Neural progenitor cell (in vitro differentiated cells): ENCODE data around the gene MGLL.

Experiments used
- EZH2 ChIP-seq: fragments of 200-600 bp; sonication (generic); IDR thresholded peaks from 2 replicates; pipeline ENCODE4 v1.6.1; 2017; ENCODE audit warnings: antibody characterized with exemption, mild to moderate bottlenecking, moderate library complexity
- EZH2phosphoT487 ChIP-seq: fragments of 200-600 bp; sonication (generic); IDR thresholded peaks from 2 replicates; pipeline ENCODE4 v1.6.1; 2017; ENCODE audit warnings: antibody characterized with exemption
- TF ChIP-seq, protein P1 (sequence below): fragments of 200-600 bp; sonication (generic); IDR thresholded peaks from 2 replicates; pipeline ENCODE4 v1.5.1; 2017; ENCODE audit warnings: antibody characterized with exemption, mild to moderate bottlenecking

DNA sequence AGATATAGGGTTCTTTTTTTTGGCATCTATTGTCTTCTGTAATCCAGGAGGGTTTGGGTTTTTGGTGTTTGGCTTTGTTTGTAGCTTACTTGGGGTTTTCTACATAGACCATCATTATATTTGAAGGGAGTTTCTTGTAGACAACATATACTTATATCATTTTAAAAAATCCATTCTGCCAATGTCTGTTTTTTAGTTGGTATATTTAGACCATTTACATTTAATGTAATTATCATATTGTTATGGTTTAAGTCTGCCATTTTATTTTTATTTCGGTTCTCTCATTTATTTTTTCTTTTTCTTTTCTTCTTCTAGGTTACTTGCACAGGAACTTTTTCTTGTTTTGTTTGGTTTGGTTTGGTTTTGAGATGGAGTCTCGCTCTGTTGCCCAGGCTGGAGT, 5.5 kb upstream of the MGLL start:
- TF ChIP-seq, protein P1, sequence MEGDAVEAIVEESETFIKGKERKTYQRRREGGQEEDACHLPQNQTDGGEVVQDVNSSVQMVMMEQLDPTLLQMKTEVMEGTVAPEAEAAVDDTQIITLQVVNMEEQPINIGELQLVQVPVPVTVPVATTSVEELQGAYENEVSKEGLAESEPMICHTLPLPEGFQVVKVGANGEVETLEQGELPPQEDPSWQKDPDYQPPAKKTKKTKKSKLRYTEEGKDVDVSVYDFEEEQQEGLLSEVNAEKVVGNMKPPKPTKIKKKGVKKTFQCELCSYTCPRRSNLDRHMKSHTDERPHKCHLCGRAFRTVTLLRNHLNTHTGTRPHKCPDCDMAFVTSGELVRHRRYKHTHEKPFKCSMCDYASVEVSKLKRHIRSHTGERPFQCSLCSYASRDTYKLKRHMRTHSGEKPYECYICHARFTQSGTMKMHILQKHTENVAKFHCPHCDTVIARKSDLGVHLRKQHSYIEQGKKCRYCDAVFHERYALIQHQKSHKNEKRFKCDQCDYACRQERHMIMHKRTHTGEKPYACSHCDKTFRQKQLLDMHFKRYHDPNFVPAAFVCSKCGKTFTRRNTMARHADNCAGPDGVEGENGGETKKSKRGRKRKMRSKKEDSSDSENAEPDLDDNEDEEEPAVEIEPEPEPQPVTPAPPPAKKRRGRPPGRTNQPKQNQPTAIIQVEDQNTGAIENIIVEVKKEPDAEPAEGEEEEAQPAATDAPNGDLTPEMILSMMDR: no peak
- TF ChIP-seq EZH2 (no peak), EZH2phosphoT487 (no peak)
